MCF 10A (cell line): Measurements from ENCODE around the gene KCNJ10. TPM values are rescaled to one million over a fixed set of nuclear protein-coding genes. Genes with fewer than 3 reads are reported as not detected.

Experiments used
- BruUV-seq: library from RNA; stranded (reverse); fragments of 400-500 nt; replicated peaks from 2 replicates; lab custom pipeline; 2021; lab: Mats Ljungman, UMichigan
- CTCF ChIA-PET: fragments of 300-600 bp; sonication (Branson Sonifier 250); formaldehyde crosslinking; extraction: SDS; loops from one replicate; lab custom pipeline; 2021; ENCODE audit warnings: antibody characterized with exemption, inconsistent platforms; lab: Yijun Ruan, JAX
- POLR2A ChIA-PET: fragments of 300-600, 350-650 bp; sonication (Branson Sonifier 250); formaldehyde crosslinking; extraction: SDS; loops from one replicate; lab custom pipeline; 2020; ENCODE audit warnings: antibody characterized with exemption, inconsistent platforms; lab: Yijun Ruan, JAX
- DNase-seq: peaks from one replicate; pipeline ENCODE4 v3.0.0-alpha.2; 2018; ENCODE audit not compliant: unreplicated experiment
- H3K27ac Mint-ChIP-seq: one replicate; pipeline ENCODE4 v1.8.0; 2022; ENCODE audit warnings: mild to moderate bottlenecking, low read depth, mixed read lengths; ENCODE audit not compliant: unreplicated experiment
- H3K27me3 Mint-ChIP-seq: one replicate; pipeline ENCODE4 v1.8.0; 2022; ENCODE audit warnings: mixed read lengths; ENCODE audit not compliant: insufficient read depth, unreplicated experiment
- H3K36me3 Mint-ChIP-seq: one replicate; pipeline ENCODE4 v1.8.0; 2022; ENCODE audit warnings: mild to moderate bottlenecking, moderate library complexity, mixed read lengths; ENCODE audit not compliant: insufficient read depth, unreplicated experiment
- H3K4me1 Mint-ChIP-seq: one replicate; pipeline ENCODE4 v1.8.0; 2022; ENCODE audit warnings: mixed read lengths; ENCODE audit not compliant: insufficient read depth, unreplicated experiment
- H3K4me3 Mint-ChIP-seq: one replicate; pipeline ENCODE4 v1.8.0; 2022; ENCODE audit warnings: mild to moderate bottlenecking, moderate library complexity, mixed read lengths; ENCODE audit not compliant: unreplicated experiment
- H3K9me3 Mint-ChIP-seq: one replicate; pipeline ENCODE4 v1.8.0; 2022; ENCODE audit warnings: mixed read lengths; ENCODE audit not compliant: unreplicated experiment
- intact Hi-C: fragments of 100-400 bp; cut with micrococcal nuclease; formaldehyde crosslinking; loops from 2 replicates; pipeline ENCODE4 v1.14.1; 2022
- total RNA-seq: library from RNA; stranded (reverse); gene quantifications from 2 replicates; pipeline ENCODE4 v1.2.3, GENCODE V29; 2022
- TF ChIP-seq, protein P1 (sequence below): fragments of 200-600 bp; IDR thresholded peaks from one replicate; pipeline ENCODE4 v1.8.0; 2022; ENCODE audit warnings: antibody characterized with exemption, mild to moderate bottlenecking; ENCODE audit not compliant: unreplicated experiment

The KCNJ10 gene
- total RNA-seq, 1 experiment from 2014 or later, result not detected

DNA sequence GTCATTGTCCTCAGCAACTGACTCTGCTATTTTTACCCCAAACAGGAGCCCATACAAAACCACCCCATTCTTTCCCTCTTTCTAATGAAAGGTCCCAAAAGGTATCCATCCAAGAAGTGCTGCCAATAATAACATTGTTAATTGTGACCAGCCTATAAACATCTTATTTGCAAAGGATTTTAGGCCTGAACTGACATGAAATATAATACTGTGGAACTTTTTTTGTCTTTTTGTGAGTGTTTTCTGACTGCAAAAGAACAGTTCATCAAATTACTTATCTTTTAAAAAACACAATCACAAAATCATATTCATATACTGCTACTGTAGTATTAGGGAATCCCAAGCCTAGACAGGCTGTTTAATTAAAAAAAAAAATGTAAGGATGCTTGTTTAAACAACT lies 41.5 kb downstream of the KCNJ10 start:
- no TSS peak for BruUV-seq
- Mint-ChIP-seq H3K27ac (no peak overlapping the region), H3K9me3 (no peaks in the 10 kb centered on the region), H3K27me3 (no peaks in the 10 kb centered on the region), H3K4me3 (no peak overlapping the region), H3K4me1 (peaks cover 29% of the 10 kb centered on the region), H3K36me3 (peaks cover 6% of the 10 kb centered on the region)
- TF ChIP-seq, protein P1, sequence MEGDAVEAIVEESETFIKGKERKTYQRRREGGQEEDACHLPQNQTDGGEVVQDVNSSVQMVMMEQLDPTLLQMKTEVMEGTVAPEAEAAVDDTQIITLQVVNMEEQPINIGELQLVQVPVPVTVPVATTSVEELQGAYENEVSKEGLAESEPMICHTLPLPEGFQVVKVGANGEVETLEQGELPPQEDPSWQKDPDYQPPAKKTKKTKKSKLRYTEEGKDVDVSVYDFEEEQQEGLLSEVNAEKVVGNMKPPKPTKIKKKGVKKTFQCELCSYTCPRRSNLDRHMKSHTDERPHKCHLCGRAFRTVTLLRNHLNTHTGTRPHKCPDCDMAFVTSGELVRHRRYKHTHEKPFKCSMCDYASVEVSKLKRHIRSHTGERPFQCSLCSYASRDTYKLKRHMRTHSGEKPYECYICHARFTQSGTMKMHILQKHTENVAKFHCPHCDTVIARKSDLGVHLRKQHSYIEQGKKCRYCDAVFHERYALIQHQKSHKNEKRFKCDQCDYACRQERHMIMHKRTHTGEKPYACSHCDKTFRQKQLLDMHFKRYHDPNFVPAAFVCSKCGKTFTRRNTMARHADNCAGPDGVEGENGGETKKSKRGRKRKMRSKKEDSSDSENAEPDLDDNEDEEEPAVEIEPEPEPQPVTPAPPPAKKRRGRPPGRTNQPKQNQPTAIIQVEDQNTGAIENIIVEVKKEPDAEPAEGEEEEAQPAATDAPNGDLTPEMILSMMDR, result no peak
- ChIA-PET CTCF (no interaction called here), POLR2A (interaction anchor here (1.0 kb wide), 1 partner anchor 104 kb away, joined by 3 read pairs; the partner anchor contains the start of gene TAGLN2)
- intact Hi-C loops, result no loop called here
- no peak for DNase-seq

GRCh38 chr1:160025314-160025713 lies 44.6 kb downstream of the KCNJ10 start:
- CTCF ChIA-PET, result interaction anchor here (1.4 to 14.6 kb wide), 4 partner anchors 18 to 89 kb away, joined by 3 to 248 read pairs (median 16); no protein-coding TSS in a partner anchor
- POLR2A ChIA-PET, result interaction anchor here (1.0 to 1.2 kb wide), 2 partner anchors 92 to 100 kb away, joined by 3 read pairs; partner anchors contain the start of gene TAGLN2
- DNase-seq, result no peak
- intact Hi-C loops, result no loop called here
- H3K4me1 Mint-ChIP-seq, result peaks cover 26% of the 10 kb centered on the region
- no peak overlapping the region for H3K27ac Mint-ChIP-seq
- BruUV-seq, result no TSS peak
- no peaks in the 10 kb centered on the region for H3K27me3 Mint-ChIP-seq
- no peaks in the 10 kb centered on the region for H3K9me3 Mint-ChIP-seq
- TF ChIP-seq, protein P1, result no peak
- peaks cover 6% of the 10 kb centered on the region for H3K36me3 Mint-ChIP-seq
- no peak overlapping the region for H3K4me3 Mint-ChIP-seq

DNA sequence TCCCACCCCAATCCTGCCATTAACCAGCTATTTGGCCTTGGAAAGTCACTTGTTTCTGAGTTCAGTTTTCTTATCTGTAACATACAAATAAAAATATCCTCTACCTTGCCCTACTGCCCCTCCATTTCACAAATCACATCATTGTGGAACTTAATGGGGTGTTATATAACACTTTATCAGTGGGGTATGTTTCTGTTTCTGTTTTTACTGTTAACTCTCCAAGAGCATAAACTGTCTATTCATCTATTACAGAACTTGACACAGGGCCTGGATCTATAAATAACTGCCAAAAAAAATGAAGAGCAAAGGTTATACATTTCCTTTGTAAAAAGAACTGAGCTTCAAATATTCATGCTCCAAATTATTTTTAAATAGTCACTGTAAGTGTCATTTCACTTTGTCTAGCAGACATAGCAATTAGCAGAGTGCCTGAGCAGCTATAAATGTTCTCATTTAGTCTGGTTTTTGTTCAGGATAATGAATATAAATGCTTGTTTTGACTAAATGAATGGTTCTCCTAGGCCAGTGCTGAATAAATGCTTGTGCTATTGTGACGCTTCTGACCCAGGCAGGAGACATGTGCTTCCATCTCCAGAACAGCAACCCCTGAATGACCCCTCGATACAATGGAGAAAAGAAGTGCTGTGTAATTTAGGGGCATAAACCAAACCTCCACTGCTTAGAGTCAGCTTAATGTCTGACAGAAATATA lies 45.6 kb downstream of the KCNJ10 start:
- Mint-ChIP-seq H3K36me3 (peaks cover 6% of the 10 kb centered on the region), H3K9me3 (no peaks in the 10 kb centered on the region), H3K27me3 (no peaks in the 10 kb centered on the region), H3K4me3 (no peak overlapping the region), H3K4me1 (peaks cover 22% of the 10 kb centered on the region), H3K27ac (no peak overlapping the region)
- POLR2A ChIA-PET, result interaction anchor here (0.7 to 1.8 kb wide), 5 partner anchors 76 to 260 kb away, joined by 3 to 10 read pairs (median 3); partner anchors contain the start of gene TAGLN2
- no TSS peak for BruUV-seq
- no peak for DNase-seq
- CTCF ChIA-PET, result interaction anchor here (0.6 to 14.6 kb wide), 12 partner anchors 8 to 900 kb away, joined by 3 to 248 read pairs (median 4); partner anchors contain the start of gene DUSP23
- intact Hi-C loops, result no loop called here
- TF ChIP-seq, protein P1, result no peak
